ENCODE measurements around the gene FBP2.

Gene FBP2

GRCh38 chr9:94593459-94594345 lies at the start of gene FBP2:
TSS of gene FBP2 (minus strand) at chr9:94593824. CDS start at chr9:94593726, 98 bp downstream.
- no peak for TF ChIP-seq CTCF (conservative IDR thresholded peaks at IDR 0.05; ENCODE audit: low read depth, low read length)
- no peak for DNase-seq (ENCODE audit: low read depth)
- H3K4me3 ChIP-seq (ENCODE audit: low read length): no peak within 1 kb of the TSS

GRCh38 chr9:94643176-94643575 lies 49.6 kb upstream of the FBP2 start:
- DNase-seq (ENCODE audit: low read depth): no peak
- H3K4me3 ChIP-seq (ENCODE audit: low read length): no peak overlapping the region
- TF ChIP-seq CTCF (conservative IDR thresholded peaks at IDR 0.05; ENCODE audit: low read depth, low read length): no peak

- no peak overlapping the region for H3K4me3 ChIP-seq (ENCODE audit: low read length)
- no peak for DNase-seq (ENCODE audit: low read depth)
- TF ChIP-seq CTCF (conservative IDR thresholded peaks at IDR 0.05; ENCODE audit: low read depth, low read length): no peak
Observed at GRCh38 chr9:94642501-94642900, 48.9 kb upstream of the FBP2 start.

GRCh38 chr9:94639999-94640376 lies 46.4 kb upstream of the FBP2 start:
- no peak for DNase-seq (ENCODE audit: low read depth)
- peak overlapping the region; percentile 53 for H3K4me3 ChIP-seq (ENCODE audit: low read length)
- TF ChIP-seq CTCF (conservative IDR thresholded peaks at IDR 0.05; ENCODE audit: low read depth, low read length): no peak

GRCh38 chr9:94639061-94639998 lies 45.7 kb upstream of the FBP2 start, which contains the start of gene FBP1:
TSS of gene FBP1 (minus strand) at chr9:94639518. CDS start at chr9:94639310, 208 bp downstream.
- DNase-seq (ENCODE audit: low read depth): no peak
- H3K4me3 ChIP-seq (ENCODE audit: low read length): peak within 1 kb of the TSS; percentile 53
- TF ChIP-seq CTCF (conservative IDR thresholded peaks at IDR 0.05; ENCODE audit: low read depth, low read length): no peak

GRCh38 chr9:94638335-94639060 lies 44.9 kb upstream of the FBP2 start:
- TF ChIP-seq CTCF (conservative IDR thresholded peaks at IDR 0.05; ENCODE audit: low read depth, low read length): no peak
- DNase-seq (ENCODE audit: low read depth): no peak
- peak overlapping the region; percentile 53 for H3K4me3 ChIP-seq (ENCODE audit: low read length)
